Ishikawa (cell line): ENCODE data around the gene PBX1.

Source experiments
- CEBPB ChIP-seq: IDR thresholded peaks from 2 replicates; pipeline ENCODE4 v1.6.1; 2012
- CREB1 ChIP-seq: IDR thresholded peaks from 2 replicates; pipeline ENCODE4 v1.6.1; 2012; ENCODE audit warnings: low read depth
- EGR1 ChIP-seq: IDR thresholded peaks from 2 replicates; pipeline ENCODE4 v1.6.1; 2012
- EP300 ChIP-seq: IDR thresholded peaks from 2 replicates; pipeline ENCODE4 v1.6.1; 2012; ENCODE audit warnings: borderline replicate concordance
- FOXM1 ChIP-seq: IDR thresholded peaks from 2 replicates; pipeline ENCODE4 v1.6.1; 2012; ENCODE audit warnings: low read depth, borderline replicate concordance
- NFIC ChIP-seq: IDR thresholded peaks from 2 replicates; pipeline ENCODE4 v1.6.1; 2012
- RAD21 ChIP-seq: IDR thresholded peaks from 2 replicates; pipeline ENCODE4 v1.6.1; 2012; ENCODE audit warnings: low read depth
- TAF1 ChIP-seq: IDR thresholded peaks from 2 replicates; pipeline ENCODE4 v1.6.1; 2012; ENCODE audit warnings: low read depth, mild to moderate bottlenecking
- TCF12 ChIP-seq: IDR thresholded peaks from 2 replicates; pipeline ENCODE4 v1.6.1; 2012; ENCODE audit warnings: low read depth
- TEAD4 ChIP-seq: IDR thresholded peaks from 2 replicates; pipeline ENCODE4 v1.6.1; 2012
- YY1 ChIP-seq: IDR thresholded peaks from 2 replicates; pipeline ENCODE4 v1.6.1; 2012; ENCODE audit warnings: low read depth
- ZBTB7A ChIP-seq: IDR thresholded peaks from 2 replicates; pipeline ENCODE4 v1.6.1; 2012; ENCODE audit warnings: low read depth
- TF ChIP-seq, protein P1 (sequence below): IDR thresholded peaks from 2 replicates; pipeline ENCODE4 v1.6.1; 2012
- TF ChIP-seq, protein P2 (sequence below): IDR thresholded peaks from 2 replicates; pipeline ENCODE4 v1.6.1; 2012
- TF ChIP-seq, protein P3 (sequence below): IDR thresholded peaks from 2 replicates; pipeline ENCODE4 v1.6.1; 2012; ENCODE audit warnings: low read depth, mild to moderate bottlenecking

Gene PBX1

GRCh38 chr1:164583835-164584539 is 25.0 kb downstream of the PBX1 start:
- TF ChIP-seq, protein P1, sequence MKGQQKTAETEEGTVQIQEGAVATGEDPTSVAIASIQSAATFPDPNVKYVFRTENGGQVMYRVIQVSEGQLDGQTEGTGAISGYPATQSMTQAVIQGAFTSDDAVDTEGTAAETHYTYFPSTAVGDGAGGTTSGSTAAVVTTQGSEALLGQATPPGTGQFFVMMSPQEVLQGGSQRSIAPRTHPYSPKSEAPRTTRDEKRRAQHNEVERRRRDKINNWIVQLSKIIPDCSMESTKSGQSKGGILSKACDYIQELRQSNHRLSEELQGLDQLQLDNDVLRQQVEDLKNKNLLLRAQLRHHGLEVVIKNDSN, result no peak
- no peak for TF ChIP-seq YY1
- no peak for TF ChIP-seq CEBPB
- TF ChIP-seq TCF12, result no peak
- TF ChIP-seq TEAD4, result no peak
- TF ChIP-seq EGR1, result no peak
- TF ChIP-seq EP300, result no peak
- TF ChIP-seq RAD21, result no peak

GRCh38 chr1:164586591-164586990 is 27.6 kb downstream of the PBX1 start:
- TF ChIP-seq CREB1 (no peak), NFIC (no peak), ZBTB7A (no peak)

DNA sequence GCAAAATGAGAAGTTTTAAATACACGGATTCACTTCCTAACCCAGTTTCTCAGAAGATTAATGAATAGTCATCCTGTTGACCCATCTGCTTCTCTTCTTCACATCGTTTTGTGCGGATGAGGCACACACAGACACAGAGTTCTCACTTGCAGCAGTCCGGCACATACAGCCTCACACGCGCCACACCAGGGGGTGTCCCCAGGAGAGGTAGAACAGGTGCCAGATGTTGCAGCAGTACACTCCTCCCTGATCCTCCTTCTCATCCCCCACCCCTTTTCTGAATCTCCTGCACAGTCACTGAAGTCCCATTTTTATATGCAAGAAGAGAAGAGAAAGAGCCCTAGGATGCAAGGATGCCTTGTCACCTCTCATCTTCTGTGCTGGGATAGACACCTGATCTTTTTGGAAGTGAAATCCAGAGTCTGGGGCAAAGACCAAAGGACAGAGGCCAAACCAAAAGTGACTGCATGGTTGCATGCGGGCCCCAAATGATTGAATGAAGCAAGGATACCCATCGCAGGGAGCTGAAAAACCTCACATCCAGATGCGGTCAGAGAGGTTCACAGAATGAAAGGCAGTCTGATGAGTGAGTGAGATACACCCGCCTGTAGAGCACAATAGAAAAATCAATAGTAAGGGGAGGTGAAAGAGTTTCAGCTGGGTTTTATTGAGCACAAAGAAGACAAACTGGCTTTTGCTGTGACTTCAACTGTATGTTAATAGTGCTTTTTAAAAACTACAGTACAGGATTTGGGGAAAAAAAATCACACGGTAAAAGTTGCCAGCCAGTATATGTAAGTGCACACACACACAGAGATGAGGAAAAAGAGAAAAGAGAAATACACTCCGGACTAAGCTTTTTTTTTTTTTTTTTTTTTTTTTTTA is 28.9 kb downstream of the PBX1 start:
- TF ChIP-seq TEAD4, result no peak
- no peak for TF ChIP-seq FOXM1
- no peak for TF ChIP-seq TAF1
- no peak for TF ChIP-seq ZBTB7A
- TF ChIP-seq, protein P2, sequence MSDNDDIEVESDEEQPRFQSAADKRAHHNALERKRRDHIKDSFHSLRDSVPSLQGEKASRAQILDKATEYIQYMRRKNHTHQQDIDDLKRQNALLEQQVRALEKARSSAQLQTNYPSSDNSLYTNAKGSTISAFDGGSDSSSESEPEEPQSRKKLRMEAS, result no peak
- no peak for TF ChIP-seq EGR1
- no peak for TF ChIP-seq TCF12
- TF ChIP-seq EP300, result no peak
- TF ChIP-seq, protein P1, result no peak
- TF ChIP-seq NFIC, result no peak
- TF ChIP-seq RAD21, result no peak
- no peak for TF ChIP-seq CEBPB
- TF ChIP-seq, protein P3, sequence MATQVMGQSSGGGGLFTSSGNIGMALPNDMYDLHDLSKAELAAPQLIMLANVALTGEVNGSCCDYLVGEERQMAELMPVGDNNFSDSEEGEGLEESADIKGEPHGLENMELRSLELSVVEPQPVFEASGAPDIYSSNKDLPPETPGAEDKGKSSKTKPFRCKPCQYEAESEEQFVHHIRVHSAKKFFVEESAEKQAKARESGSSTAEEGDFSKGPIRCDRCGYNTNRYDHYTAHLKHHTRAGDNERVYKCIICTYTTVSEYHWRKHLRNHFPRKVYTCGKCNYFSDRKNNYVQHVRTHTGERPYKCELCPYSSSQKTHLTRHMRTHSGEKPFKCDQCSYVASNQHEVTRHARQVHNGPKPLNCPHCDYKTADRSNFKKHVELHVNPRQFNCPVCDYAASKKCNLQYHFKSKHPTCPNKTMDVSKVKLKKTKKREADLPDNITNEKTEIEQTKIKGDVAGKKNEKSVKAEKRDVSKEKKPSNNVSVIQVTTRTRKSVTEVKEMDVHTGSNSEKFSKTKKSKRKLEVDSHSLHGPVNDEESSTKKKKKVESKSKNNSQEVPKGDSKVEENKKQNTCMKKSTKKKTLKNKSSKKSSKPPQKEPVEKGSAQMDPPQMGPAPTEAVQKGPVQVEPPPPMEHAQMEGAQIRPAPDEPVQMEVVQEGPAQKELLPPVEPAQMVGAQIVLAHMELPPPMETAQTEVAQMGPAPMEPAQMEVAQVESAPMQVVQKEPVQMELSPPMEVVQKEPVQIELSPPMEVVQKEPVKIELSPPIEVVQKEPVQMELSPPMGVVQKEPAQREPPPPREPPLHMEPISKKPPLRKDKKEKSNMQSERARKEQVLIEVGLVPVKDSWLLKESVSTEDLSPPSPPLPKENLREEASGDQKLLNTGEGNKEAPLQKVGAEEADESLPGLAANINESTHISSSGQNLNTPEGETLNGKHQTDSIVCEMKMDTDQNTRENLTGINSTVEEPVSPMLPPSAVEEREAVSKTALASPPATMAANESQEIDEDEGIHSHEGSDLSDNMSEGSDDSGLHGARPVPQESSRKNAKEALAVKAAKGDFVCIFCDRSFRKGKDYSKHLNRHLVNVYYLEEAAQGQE, result no peak
- TF ChIP-seq YY1, result no peak
- TF ChIP-seq CREB1, result no peak

- no peak for TF ChIP-seq ZBTB7A
- no peak for TF ChIP-seq EP300
- no peak for TF ChIP-seq TEAD4
- no peak for TF ChIP-seq CEBPB
- TF ChIP-seq, protein P2, result no peak
- no peak for TF ChIP-seq NFIC
- no peak for TF ChIP-seq CREB1
- TF ChIP-seq, protein P3, result no peak
- no peak for TF ChIP-seq YY1
- TF ChIP-seq EGR1, result no peak
- TF ChIP-seq FOXM1, result no peak
- TF ChIP-seq, protein P1, result no peak
- no peak for TF ChIP-seq TCF12
- TF ChIP-seq TAF1, result no peak
- TF ChIP-seq RAD21, result no peak
These were observed 29.7 kb downstream of the PBX1 start for GRCh38 chr1:164588516-164589341.
